ENCODE data around the gene C19orf12.

DNA sequence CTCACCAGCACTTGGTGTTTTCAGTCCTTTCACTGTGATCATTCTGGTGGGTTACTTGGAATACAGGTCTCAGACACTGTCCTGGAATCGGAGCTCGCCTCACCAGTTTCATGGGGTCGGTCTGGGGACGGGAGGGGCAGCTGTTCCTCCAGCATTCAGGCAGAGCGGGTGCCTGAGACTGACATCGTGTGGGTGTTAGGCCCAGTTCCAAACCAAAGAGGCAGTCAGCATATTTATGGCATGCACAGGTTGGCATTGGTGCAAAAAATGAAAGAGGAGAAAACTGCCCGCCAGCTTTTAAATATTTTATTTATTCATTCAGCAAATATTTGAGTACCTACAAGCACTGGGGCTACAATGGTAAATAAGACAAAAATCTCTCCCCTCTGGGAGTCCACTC lies 29.7 kb downstream of the C19orf12 start:
- TF ChIP-seq ZNF343 (CRISPR knock-in tag; IDR thresholded peaks at IDR 0.05) = no peak
- TF ChIP-seq MZF1 (CRISPR knock-in tag; IDR thresholded peaks at IDR 0.05; ENCODE audit: borderline replicate concordance) = no peak
- TF ChIP-seq, protein P1, sequence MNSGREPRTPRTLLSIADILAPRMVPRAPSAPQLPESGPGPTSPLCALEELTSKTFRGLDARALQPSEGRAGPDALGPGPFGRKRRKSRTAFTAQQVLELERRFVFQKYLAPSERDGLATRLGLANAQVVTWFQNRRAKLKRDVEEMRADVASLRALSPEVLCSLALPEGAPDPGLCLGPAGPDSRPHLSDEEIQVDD (CRISPR knock-in tag; IDR thresholded peaks at IDR 0.05; ENCODE audit: borderline replicate concordance) = no peak
